DOHH2 (cell line): Measurements from ENCODE around the gene VASH2.
"Not testable (repeated sequence)": the region's sequence is repeated elsewhere in the genome, so short reads cannot be mapped to it uniquely, and the experiment has no call there.

Experiments
- H3F3A ChIP-seq: fragments of 200-600 bp; sonication (generic), shearing (Covaris generic); 2 replicates; pipeline ENCODE4 v1.6.0; 2016; ENCODE audit warnings: antibody characterized with exemption, mild to moderate bottlenecking; ENCODE audit not compliant: control insufficient read depth, insufficient read depth
- H3K27ac ChIP-seq: fragments of 200-600 bp; sonication (generic); 2 replicates; pipeline ENCODE4 v1.5.1; 2014; ENCODE audit warnings: low read depth, mild to moderate bottlenecking, low read length, moderate library complexity
- H3K27me3 ChIP-seq: fragments of 200-600 bp; sonication (generic); 2 replicates; pipeline ENCODE4 v1.6.1; 2014; ENCODE audit warnings: mild to moderate bottlenecking, low read length, mixed read lengths; ENCODE audit not compliant: control insufficient read depth
- H3K36me3 ChIP-seq: fragments of 200-600 bp; sonication (generic); 2 replicates; pipeline ENCODE4 v1.6.1; 2014; ENCODE audit warnings: mild to moderate bottlenecking, low read length, moderate library complexity, mixed read lengths; ENCODE audit not compliant: control insufficient read depth
- H3K4me1 ChIP-seq: fragments of 200-600 bp; sonication (generic); 2 replicates; pipeline ENCODE4 v1.6.1; 2014; ENCODE audit warnings: mild to moderate bottlenecking, low read length, mixed read lengths; ENCODE audit not compliant: control insufficient read depth
- H3K4me2 ChIP-seq: fragments of 200-600 bp; sonication (generic); 2 replicates; pipeline ENCODE4 v1.6.0; 2014; ENCODE audit warnings: mild to moderate bottlenecking, low read length, moderate library complexity
- H3K4me3 ChIP-seq: fragments of 200-600 bp; sonication (generic); 2 replicates; pipeline ENCODE4 v1.5.1; 2014; ENCODE audit warnings: mild to moderate bottlenecking, low read length, mixed read lengths
- H3K79me2 ChIP-seq: fragments of 200-600 bp; sonication (generic); 2 replicates; pipeline ENCODE4 v1.6.1; 2014; ENCODE audit warnings: mild to moderate bottlenecking, low read length, mixed read lengths; ENCODE audit not compliant: control insufficient read depth
- H3K9me2 ChIP-seq: fragments of 200-600 bp; sonication (generic); replicated peaks from 2 replicates; pipeline ENCODE4 v1.6.1; 2014; ENCODE audit warnings: mild to moderate bottlenecking, low read length, mixed read lengths; ENCODE audit not compliant: control insufficient read depth
- H3K9me3 ChIP-seq: fragments of 200-600 bp; sonication (generic); 2 replicates; pipeline ENCODE4 v1.6.1; 2014; ENCODE audit warnings: antibody characterized with exemption, low read length, mixed read lengths; ENCODE audit not compliant: control insufficient read depth, insufficient read depth
- H4K20me1 ChIP-seq: fragments of 200-600 bp; sonication (generic); 2 replicates; pipeline ENCODE4 v1.6.0; 2014; ENCODE audit warnings: low read depth, mild to moderate bottlenecking, antibody characterized with exemption, low read length, moderate library complexity; ENCODE audit not compliant: control insufficient read depth, insufficient read depth
- EZH2phosphoT487 ChIP-seq: fragments of 200-600 bp; sonication (generic); IDR thresholded peaks from 2 replicates; pipeline ENCODE4 v1.6.1; 2017; ENCODE audit warnings: borderline replicate concordance, mild to moderate bottlenecking, antibody characterized with exemption, low read length, moderate library complexity, mixed read lengths
- TF ChIP-seq, protein P1 (sequence below): fragments of 200-600 bp; sonication (generic); IDR thresholded peaks from one replicate; pipeline ENCODE4 v1.5.1; 2014; ENCODE audit warnings: antibody characterized with exemption, mild to moderate bottlenecking, low read depth, low read length; ENCODE audit not compliant: poor library complexity, severe bottlenecking

VASH2 gene

GRCh38 chr1:213017447-213018273 lies 67.3 kb downstream of the VASH2 start:
- no peaks in the 10 kb centered on the region for H3K9me3 ChIP-seq
- H3K4me1 ChIP-seq: peaks cover 23% of the 10 kb centered on the region
- H4K20me1 ChIP-seq: 0 out of 2 replicates have a peak, but pooled peaks cover 3% of the 10 kb centered on the region
- H3K4me3 ChIP-seq: no peak overlapping the region
- no peaks in the 10 kb centered on the region for H3F3A ChIP-seq
- TF ChIP-seq, protein P1, sequence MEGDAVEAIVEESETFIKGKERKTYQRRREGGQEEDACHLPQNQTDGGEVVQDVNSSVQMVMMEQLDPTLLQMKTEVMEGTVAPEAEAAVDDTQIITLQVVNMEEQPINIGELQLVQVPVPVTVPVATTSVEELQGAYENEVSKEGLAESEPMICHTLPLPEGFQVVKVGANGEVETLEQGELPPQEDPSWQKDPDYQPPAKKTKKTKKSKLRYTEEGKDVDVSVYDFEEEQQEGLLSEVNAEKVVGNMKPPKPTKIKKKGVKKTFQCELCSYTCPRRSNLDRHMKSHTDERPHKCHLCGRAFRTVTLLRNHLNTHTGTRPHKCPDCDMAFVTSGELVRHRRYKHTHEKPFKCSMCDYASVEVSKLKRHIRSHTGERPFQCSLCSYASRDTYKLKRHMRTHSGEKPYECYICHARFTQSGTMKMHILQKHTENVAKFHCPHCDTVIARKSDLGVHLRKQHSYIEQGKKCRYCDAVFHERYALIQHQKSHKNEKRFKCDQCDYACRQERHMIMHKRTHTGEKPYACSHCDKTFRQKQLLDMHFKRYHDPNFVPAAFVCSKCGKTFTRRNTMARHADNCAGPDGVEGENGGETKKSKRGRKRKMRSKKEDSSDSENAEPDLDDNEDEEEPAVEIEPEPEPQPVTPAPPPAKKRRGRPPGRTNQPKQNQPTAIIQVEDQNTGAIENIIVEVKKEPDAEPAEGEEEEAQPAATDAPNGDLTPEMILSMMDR: no peak
- no peak for TF ChIP-seq EZH2phosphoT487
- no peaks in the 10 kb centered on the region for H3K9me2 ChIP-seq
- H3K27me3 ChIP-seq: no peaks in the 10 kb centered on the region
- H3K79me2 ChIP-seq: peaks cover 26% of the 10 kb centered on the region
- H3K27ac ChIP-seq: no peak overlapping the region
- H3K36me3 ChIP-seq: peaks cover 17% of the 10 kb centered on the region
- no peak overlapping the region for H3K4me2 ChIP-seq

DNA sequence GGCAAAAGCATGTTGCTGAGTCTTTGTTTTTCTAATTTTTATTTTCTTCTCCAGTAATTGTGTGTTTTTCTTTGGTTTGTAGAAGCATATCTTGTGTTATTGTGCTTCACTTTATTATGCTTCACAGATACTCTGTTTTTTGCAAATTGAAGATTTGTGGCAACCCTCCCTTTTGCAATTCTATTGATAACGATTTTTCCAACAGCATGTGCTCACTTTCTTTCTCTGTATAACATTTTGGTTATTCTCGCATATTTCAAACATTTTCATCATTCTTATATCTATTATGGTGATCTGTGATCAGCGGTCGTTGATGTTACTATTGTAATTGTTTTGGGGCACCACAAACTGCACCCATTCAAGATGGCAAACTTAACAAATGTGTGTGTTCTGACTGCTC lies 69.1 kb downstream of the VASH2 start:
- no peak for TF ChIP-seq EZH2phosphoT487
- TF ChIP-seq, protein P1: no peak
- H3K9me3 ChIP-seq: no peaks in the 10 kb centered on the region
- H3K4me1 ChIP-seq: peaks cover 9% of the 10 kb centered on the region

DNA sequence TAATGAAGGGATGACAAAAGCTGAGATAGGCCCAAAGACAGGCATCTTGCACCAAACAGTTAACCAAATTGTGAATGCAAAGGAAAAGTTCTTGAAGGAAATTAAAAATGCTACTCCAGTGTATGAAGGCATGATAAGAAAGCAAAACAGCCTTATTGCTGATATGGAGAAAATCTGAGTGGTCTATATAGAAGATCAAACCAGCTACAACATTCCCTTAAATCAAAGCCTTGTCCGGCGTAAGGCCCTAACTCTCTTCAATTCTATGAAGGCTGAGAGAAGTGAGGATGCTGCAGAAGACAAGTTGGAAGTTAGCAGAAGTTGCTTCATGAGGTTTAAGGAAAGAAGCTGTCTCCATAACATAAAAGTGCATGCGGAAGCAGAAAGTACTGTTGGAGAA lies 69.7 kb downstream of the VASH2 start:
- Histone ChIP-seq H4K20me1 (no peaks in the 10 kb centered on the region), H3F3A (no peaks in the 10 kb centered on the region), H3K9me2 (no peaks in the 10 kb centered on the region), H3K36me3 (no peaks in the 10 kb centered on the region), H3K9me3 (peaks cover 1% of the 10 kb centered on the region; the same call in 1 of the 2 replicates), H3K27ac (no peak overlapping the region), H3K4me1 (peaks cover 7% of the 10 kb centered on the region), H3K79me2 (peaks cover 2% of the 10 kb centered on the region), H3K27me3 (no peaks in the 10 kb centered on the region), H3K4me2 (no peak overlapping the region), H3K4me3 (no peak overlapping the region)
- TF ChIP-seq, protein P1: no peak
- TF ChIP-seq EZH2phosphoT487: no peak

More for the DNA sequence above, 69.1 kb downstream of the VASH2 start:
- no peak overlapping the region for H3K4me3 ChIP-seq
- H3K36me3 ChIP-seq: 0 out of 2 replicates have a peak, but pooled peaks cover 4% of the 10 kb centered on the region
- peaks cover 8% of the 10 kb centered on the region for H3K79me2 ChIP-seq
- no peak overlapping the region for H3K4me2 ChIP-seq
- H3K27ac ChIP-seq: no peak overlapping the region
- no peaks in the 10 kb centered on the region for H3K9me2 ChIP-seq
- H3F3A ChIP-seq: no peaks in the 10 kb centered on the region
- no peaks in the 10 kb centered on the region for H3K27me3 ChIP-seq
- 0 out of 2 replicates have a peak, but pooled peaks cover 2% of the 10 kb centered on the region for H4K20me1 ChIP-seq

GRCh38 chr1:213027024-213027423 lies 76.7 kb downstream of the VASH2 start:
- H3K9me2 ChIP-seq, H3K79me2 ChIP-seq, H3K27ac ChIP-seq, H4K20me1 ChIP-seq, H3K36me3 ChIP-seq, H3K4me1 ChIP-seq, H3K4me2 ChIP-seq, H3F3A ChIP-seq, H3K27me3 ChIP-seq, H3K9me3 ChIP-seq, H3K4me3 ChIP-seq: not testable (repeated sequence)
